ENCODE results near the gene SVEP1.

- TF ChIP-seq EP300 (IDR thresholded peaks at IDR 0.05; ENCODE audit: low read depth) = no peak
- TF ChIP-seq, protein P1, sequence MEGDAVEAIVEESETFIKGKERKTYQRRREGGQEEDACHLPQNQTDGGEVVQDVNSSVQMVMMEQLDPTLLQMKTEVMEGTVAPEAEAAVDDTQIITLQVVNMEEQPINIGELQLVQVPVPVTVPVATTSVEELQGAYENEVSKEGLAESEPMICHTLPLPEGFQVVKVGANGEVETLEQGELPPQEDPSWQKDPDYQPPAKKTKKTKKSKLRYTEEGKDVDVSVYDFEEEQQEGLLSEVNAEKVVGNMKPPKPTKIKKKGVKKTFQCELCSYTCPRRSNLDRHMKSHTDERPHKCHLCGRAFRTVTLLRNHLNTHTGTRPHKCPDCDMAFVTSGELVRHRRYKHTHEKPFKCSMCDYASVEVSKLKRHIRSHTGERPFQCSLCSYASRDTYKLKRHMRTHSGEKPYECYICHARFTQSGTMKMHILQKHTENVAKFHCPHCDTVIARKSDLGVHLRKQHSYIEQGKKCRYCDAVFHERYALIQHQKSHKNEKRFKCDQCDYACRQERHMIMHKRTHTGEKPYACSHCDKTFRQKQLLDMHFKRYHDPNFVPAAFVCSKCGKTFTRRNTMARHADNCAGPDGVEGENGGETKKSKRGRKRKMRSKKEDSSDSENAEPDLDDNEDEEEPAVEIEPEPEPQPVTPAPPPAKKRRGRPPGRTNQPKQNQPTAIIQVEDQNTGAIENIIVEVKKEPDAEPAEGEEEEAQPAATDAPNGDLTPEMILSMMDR (IDR thresholded peaks at IDR 0.05) = no peak
Observed at GRCh38 chr9:110328763-110329162, 250.8 kb downstream of the SVEP1 start.
